ENCODE results near the gene RNASE12. TPM values are rescaled to one million over a fixed set of nuclear protein-coding genes. Genes with fewer than 3 reads are reported as not detected.

The RNASE12 gene
- total RNA-seq (ENCODE audit: low replicate concordance), result not detected in 2 replicates
- long read RNA-seq, result 0 reads

DNA sequence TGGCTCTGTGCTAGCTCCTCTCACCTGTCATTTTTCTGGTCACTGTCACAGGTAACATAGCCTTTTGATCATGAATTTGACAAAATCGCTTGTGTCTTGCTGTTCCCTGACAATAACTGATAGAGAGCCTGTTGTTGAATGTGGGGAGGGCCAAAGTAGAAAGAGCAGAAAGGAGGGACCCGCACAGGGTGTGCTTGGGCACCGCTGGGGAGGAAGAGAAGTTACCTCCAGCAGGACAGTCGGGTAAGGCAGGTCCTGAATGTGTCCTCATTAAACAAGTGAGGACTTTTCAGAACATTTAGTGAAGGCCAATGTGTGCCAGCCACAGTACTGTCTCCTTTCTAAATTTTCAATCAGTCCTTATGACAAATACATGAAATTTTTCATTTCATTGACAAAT lies at the start of gene RNASE12:
TSS of gene RNASE12 (minus strand) at position 142 of the 400 bp plus-strand sequence. CDS start 653 bp downstream, outside the sequence.
- Mint-ChIP-seq H3K27me3 (peaks cover 9% of the 10 kb centered on the region), H3K9me3 (no peaks in the 10 kb centered on the region), H3K4me1 (ENCODE audit: unreplicated experiment) (no peaks in the 10 kb centered on the region), H3K4me3 (no peak within 1 kb of the TSS), H3K27ac (no peak within 1 kb of the TSS), H3K36me3 (no peaks in the 10 kb centered on the region)
- no peak for DNase-seq (ENCODE audit: extremely low spot score, unreplicated experiment)
- TF ChIP-seq, protein P1, sequence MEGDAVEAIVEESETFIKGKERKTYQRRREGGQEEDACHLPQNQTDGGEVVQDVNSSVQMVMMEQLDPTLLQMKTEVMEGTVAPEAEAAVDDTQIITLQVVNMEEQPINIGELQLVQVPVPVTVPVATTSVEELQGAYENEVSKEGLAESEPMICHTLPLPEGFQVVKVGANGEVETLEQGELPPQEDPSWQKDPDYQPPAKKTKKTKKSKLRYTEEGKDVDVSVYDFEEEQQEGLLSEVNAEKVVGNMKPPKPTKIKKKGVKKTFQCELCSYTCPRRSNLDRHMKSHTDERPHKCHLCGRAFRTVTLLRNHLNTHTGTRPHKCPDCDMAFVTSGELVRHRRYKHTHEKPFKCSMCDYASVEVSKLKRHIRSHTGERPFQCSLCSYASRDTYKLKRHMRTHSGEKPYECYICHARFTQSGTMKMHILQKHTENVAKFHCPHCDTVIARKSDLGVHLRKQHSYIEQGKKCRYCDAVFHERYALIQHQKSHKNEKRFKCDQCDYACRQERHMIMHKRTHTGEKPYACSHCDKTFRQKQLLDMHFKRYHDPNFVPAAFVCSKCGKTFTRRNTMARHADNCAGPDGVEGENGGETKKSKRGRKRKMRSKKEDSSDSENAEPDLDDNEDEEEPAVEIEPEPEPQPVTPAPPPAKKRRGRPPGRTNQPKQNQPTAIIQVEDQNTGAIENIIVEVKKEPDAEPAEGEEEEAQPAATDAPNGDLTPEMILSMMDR (conservative IDR thresholded peaks at IDR 0.05), result no peak

DNA sequence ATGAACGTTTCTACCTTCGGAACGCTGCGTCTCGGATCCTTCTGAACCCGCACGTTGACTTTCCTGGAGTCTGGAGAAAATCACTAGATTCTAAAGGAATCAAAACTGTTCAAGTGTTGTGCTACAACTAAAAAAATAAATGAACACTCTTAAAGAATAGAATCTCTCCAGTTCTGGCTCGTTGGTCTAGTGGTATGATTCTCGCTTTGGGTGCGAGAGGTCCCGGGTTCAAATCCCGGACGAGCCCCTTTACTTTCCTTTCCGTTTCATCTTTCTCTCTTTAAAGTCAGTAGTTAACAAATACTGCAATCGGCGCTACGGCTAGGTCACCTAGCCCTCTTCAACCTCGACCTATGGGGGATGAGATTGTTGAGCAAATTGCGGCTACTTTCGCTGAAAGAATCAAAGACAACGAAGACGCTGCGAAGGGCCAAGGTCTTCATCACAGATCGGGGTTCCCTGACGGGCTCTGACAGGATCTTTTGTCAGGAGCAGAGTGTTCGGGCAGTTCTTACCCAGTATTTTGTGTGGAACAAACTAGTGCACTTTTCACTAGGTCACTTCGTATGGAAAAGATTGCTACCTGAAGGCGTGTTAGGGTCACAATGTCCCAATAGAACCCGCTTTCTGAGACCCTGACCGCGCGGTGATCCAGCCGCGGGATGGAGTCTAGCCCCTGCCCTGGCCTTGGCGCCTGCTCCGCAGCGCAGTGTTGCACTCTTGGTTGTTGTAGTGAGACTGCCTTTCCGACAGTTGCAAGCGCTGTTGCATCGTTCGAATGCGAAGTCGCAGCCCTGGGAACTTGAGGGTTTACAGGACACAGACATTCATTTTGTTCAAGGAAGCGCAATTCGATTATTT lies 41.9 kb upstream of the RNASE12 start:
- TF ChIP-seq, protein P1 (conservative IDR thresholded peaks at IDR 0.05), result no peak
- H3K27me3 Mint-ChIP-seq, result peaks cover 82% of the 10 kb centered on the region
- peaks cover 6% of the 10 kb centered on the region for H3K9me3 Mint-ChIP-seq
- H3K27ac Mint-ChIP-seq, result peak overlapping the region; percentile 97
- no peak for DNase-seq (ENCODE audit: extremely low spot score, unreplicated experiment)
- peaks cover 24% of the 10 kb centered on the region for H3K4me1 Mint-ChIP-seq (ENCODE audit: unreplicated experiment)
- peak overlapping the region; percentile 92 for H3K4me3 Mint-ChIP-seq
- H3K36me3 Mint-ChIP-seq, result peaks cover 11% of the 10 kb centered on the region

DNA sequence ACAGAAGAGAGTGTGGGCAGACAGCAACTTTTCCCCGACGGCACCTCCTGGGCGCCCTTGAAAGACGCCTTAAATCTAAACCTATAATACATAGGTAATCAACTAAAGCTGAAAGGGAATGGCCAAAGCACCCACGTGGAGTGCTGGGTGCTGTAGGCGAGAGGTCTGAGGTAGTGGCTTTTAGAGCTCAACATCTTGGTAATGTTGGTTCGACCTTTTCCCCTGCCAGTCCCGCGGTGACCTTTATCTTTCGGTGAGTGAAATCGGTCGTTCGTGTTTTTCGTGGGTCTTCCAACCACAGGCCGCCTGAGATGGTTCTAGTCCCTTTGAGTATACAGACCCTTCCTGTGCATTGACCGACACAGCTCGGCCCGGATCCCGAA lies 41.3 kb upstream of the RNASE12 start:
- no peak for DNase-seq (ENCODE audit: extremely low spot score, unreplicated experiment)
- TF ChIP-seq, protein P1 (conservative IDR thresholded peaks at IDR 0.05), result no peak
- peak overlapping the region; percentile 92 for H3K4me3 Mint-ChIP-seq
- H3K27ac Mint-ChIP-seq, result peak overlapping the region; percentile 97
- H3K9me3 Mint-ChIP-seq, result peaks cover 6% of the 10 kb centered on the region
- H3K4me1 Mint-ChIP-seq (ENCODE audit: unreplicated experiment), result peaks cover 31% of the 10 kb centered on the region
- peaks cover 11% of the 10 kb centered on the region for H3K36me3 Mint-ChIP-seq
- peaks cover 85% of the 10 kb centered on the region for H3K27me3 Mint-ChIP-seq

DNA sequence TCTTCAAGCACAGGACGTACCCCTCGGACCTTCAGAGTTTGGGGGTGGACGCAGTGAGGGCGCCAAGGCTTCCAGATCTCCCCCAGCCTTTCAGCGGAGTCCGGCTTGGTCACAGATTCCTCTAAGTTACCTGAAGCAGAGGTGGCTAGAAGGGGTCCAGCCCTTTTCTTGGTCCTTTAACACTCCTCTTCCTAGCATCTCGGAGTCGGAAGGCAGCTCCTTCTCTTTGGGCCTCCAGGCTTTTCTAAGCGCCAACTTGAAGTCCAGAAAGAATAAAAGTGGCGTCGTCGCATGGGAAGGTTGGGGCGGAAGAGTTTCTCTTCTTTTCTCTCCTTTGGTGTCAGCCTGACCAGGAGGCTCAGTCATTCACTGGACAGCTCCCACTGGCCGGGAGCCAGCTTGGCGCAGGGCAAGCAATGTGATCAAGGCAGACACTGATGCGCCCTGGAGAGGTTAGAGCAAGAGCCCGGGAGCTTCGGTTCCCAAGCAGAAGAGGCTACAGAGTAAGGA lies 40.8 kb upstream of the RNASE12 start:
- peaks cover 11% of the 10 kb centered on the region for H3K36me3 Mint-ChIP-seq
- H3K9me3 Mint-ChIP-seq, result peaks cover 6% of the 10 kb centered on the region
- H3K4me3 Mint-ChIP-seq, result peak overlapping the region; percentile 92
- H3K27me3 Mint-ChIP-seq, result peaks cover 90% of the 10 kb centered on the region
- no peak for DNase-seq (ENCODE audit: extremely low spot score, unreplicated experiment)
- peaks cover 32% of the 10 kb centered on the region for H3K4me1 Mint-ChIP-seq (ENCODE audit: unreplicated experiment)
- TF ChIP-seq, protein P1 (conservative IDR thresholded peaks at IDR 0.05), result no peak
- H3K27ac Mint-ChIP-seq, result peak overlapping the region; percentile 67

- H3K36me3 Mint-ChIP-seq, result peaks cover 11% of the 10 kb centered on the region
- TF ChIP-seq, protein P1 (conservative IDR thresholded peaks at IDR 0.05), result no peak
- no peak for DNase-seq (ENCODE audit: extremely low spot score, unreplicated experiment)
- peaks cover 6% of the 10 kb centered on the region for H3K9me3 Mint-ChIP-seq
- peaks cover 90% of the 10 kb centered on the region for H3K27me3 Mint-ChIP-seq
- H3K4me3 Mint-ChIP-seq, result peak overlapping the region; percentile 92
- peaks cover 32% of the 10 kb centered on the region for H3K4me1 Mint-ChIP-seq (ENCODE audit: unreplicated experiment)
- peak overlapping the region; percentile 90 for H3K27ac Mint-ChIP-seq
Observed at GRCh38 chr14:20631023-20631879, 40.1 kb upstream of the RNASE12 start.
